ENCODE measurements around the gene RALGPS1. TPM values are rescaled to one million over a fixed set of nuclear protein-coding genes. Genes with fewer than 3 reads are reported as not detected.

RALGPS1 gene
- total RNA-seq, 4 donors from 2014 or later = 4.6 to 11.9 (median 10.0) TPM

- no peaks in the 10 kb centered on the region for H3K27me3 ChIP-seq
- no peaks in the 10 kb centered on the region for H3K9me3 ChIP-seq
- TF ChIP-seq CTCF (IDR thresholded peaks at IDR 0.05) = no peak
- no peak for TF ChIP-seq EP300 (IDR thresholded peaks at IDR 0.05)
- TF ChIP-seq POLR2AphosphoS5 (IDR thresholded peaks at IDR 0.05) = no peak
- TF ChIP-seq POLR2A (IDR thresholded peaks at IDR 0.05; ENCODE audit: low read depth) = no peak
- WGBS = 48% methylated on average over 12 of the region's 14 CpGs
- peaks cover 42 to 54% (median 52%) of the 10 kb centered on the region in 4 donors for H3K4me1 ChIP-seq
- intact Hi-C loops (cut with DNase I) = no loop called here
- H3K4me3 ChIP-seq = no peak overlapping the region
- peak; percentile 80 for DNase-seq (ENCODE audit: extremely low spot score)
- peak overlapping the region; percentile 41 to 70 (median 59) for H3K27ac ChIP-seq (replicated peaks in 1 of 4)
- H3K36me3 ChIP-seq = peaks cover 0 to 4% (median 0%) of the 10 kb centered on the region in 4 donors
These were observed 138.7 kb downstream of the RALGPS1 start for GRCh38 chr9:127053057-127053821.

DNA sequence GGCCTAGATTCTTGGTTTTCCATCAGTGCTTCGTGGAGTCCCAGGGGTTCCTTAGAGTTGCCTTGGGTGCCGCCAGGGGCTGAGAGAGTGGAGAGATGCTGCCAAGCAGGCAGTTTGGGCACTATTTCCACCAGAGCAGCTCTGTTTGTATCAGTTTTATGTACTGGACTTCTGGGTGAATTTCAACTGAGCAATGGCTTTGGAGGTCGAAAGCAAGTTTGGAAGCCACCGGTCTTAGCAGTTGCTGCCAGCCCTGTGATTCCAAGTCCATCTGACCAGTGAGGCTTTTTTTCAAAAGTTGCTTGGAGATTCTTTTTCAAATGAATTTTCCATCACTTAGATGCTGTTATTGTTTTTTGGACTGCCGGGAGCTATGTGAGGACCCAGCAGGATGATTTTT is 139.4 kb downstream of the RALGPS1 start:
- Histone ChIP-seq H3K27me3 (no peaks in the 10 kb centered on the region), H3K4me3 (no peak overlapping the region), H3K9me3 (no peaks in the 10 kb centered on the region), H3K27ac (replicated peaks in 1 of 4) (peak overlapping the region; percentile 41 to 70 (median 59)), H3K4me1 (peaks cover 49 to 57% (median 52%) of the 10 kb centered on the region in 4 donors), H3K36me3 (peaks cover 0 to 4% (median 0%) of the 10 kb centered on the region in 4 donors)
- TF ChIP-seq POLR2AphosphoS5 (IDR thresholded peaks at IDR 0.05) (no peak), CTCF (IDR thresholded peaks at IDR 0.05) (no peak), POLR2A (IDR thresholded peaks at IDR 0.05; ENCODE audit: low read depth) (no peak), EP300 (IDR thresholded peaks at IDR 0.05) (no peak)
- intact Hi-C loops (cut with DNase I) = no loop called here
- whole genome bisulfite sequencing = 64% methylated on average over 4 of the region's 5 CpGs
- DNase-seq (ENCODE audit: extremely low spot score) = peak; percentile 84

- H3K27ac ChIP-seq (replicated peaks in 1 of 4) = no peak overlapping the region
- intact Hi-C loops (cut with DNase I) = no loop called here
These were observed 141.3 kb downstream of the RALGPS1 start for GRCh38 chr9:127055745-127056402.

GRCh38 chr9:127056446-127056845 is 141.9 kb downstream of the RALGPS1 start:
- WGBS = 98% methylated on average over 3 of the region's 3 CpGs
- H3K4me3 ChIP-seq = no peak overlapping the region
- no peaks in the 10 kb centered on the region for H3K9me3 ChIP-seq
- no peak overlapping the region for H3K27ac ChIP-seq (replicated peaks in 1 of 4)
- TF ChIP-seq POLR2AphosphoS5 (IDR thresholded peaks at IDR 0.05) (no peak), CTCF (IDR thresholded peaks at IDR 0.05) (no peak), POLR2A (IDR thresholded peaks at IDR 0.05; ENCODE audit: low read depth) (no peak), EP300 (IDR thresholded peaks at IDR 0.05) (no peak)
- intact Hi-C loops (cut with DNase I) = no loop called here
- DNase-seq (ENCODE audit: extremely low spot score) = peak; percentile 57
- peaks cover 0 to 4% (median 0%) of the 10 kb centered on the region in 4 donors for H3K36me3 ChIP-seq
- H3K4me1 ChIP-seq = peaks cover 51 to 55% (median 53%) of the 10 kb centered on the region in 4 donors
- no peaks in the 10 kb centered on the region for H3K27me3 ChIP-seq

More at GRCh38 chr9:127055745-127056402, 141.3 kb downstream of the RALGPS1 start:
- Histone ChIP-seq H3K4me3 (no peak overlapping the region), H3K36me3 (peaks cover 0 to 4% (median 0%) of the 10 kb centered on the region in 4 donors), H3K9me3 (no peaks in the 10 kb centered on the region), H3K27me3 (no peaks in the 10 kb centered on the region), H3K4me1 (peaks cover 52 to 56% (median 54%) of the 10 kb centered on the region in 4 donors)
- TF ChIP-seq POLR2A (IDR thresholded peaks at IDR 0.05; ENCODE audit: low read depth) = no peak
- no peak for TF ChIP-seq CTCF (IDR thresholded peaks at IDR 0.05)
- no peak for TF ChIP-seq POLR2AphosphoS5 (IDR thresholded peaks at IDR 0.05)
- no peak for TF ChIP-seq EP300 (IDR thresholded peaks at IDR 0.05)
- peak; percentile 53 for DNase-seq (ENCODE audit: extremely low spot score)
